GM18909 (cell line): ENCODE results near the gene BRI3BP.
A peak's percentile ranks its signal among the peaks of the same experiment; 100 is the strongest.
"Not testable (repeated sequence)": the region's sequence is repeated elsewhere in the genome, so short reads cannot be mapped to it uniquely, and the experiment has no call there.

Experiments used
- ATAC-seq: cut with Tn5 transposase; IDR thresholded peaks from one replicate; pipeline ENCODE4 v1.9.1; 2021; ENCODE audit warnings: mild to moderate bottlenecking; ENCODE audit not compliant: unreplicated experiment, poor library complexity

BRI3BP gene

DNA sequence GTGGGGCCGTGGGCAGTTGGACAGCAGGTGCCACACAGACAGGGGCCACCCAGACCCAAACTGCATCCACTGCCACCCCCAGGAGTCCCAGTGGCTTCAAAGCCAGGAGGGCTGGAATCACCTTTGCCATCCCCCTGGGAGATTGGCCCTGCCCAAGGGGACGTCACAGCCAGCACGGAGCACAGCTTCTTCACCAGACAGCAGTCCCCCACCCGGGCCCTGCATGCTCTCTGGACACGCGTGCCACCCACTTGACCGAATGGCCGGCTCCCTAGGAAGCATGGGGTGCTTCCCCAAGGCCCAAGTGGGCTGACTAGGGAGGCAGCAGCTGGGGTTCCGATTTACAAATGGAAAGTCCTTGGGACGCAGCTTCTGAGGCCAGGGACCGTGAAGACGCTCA, 21.8 kb upstream of the BRI3BP start:
- ATAC-seq, result no peak

DNA sequence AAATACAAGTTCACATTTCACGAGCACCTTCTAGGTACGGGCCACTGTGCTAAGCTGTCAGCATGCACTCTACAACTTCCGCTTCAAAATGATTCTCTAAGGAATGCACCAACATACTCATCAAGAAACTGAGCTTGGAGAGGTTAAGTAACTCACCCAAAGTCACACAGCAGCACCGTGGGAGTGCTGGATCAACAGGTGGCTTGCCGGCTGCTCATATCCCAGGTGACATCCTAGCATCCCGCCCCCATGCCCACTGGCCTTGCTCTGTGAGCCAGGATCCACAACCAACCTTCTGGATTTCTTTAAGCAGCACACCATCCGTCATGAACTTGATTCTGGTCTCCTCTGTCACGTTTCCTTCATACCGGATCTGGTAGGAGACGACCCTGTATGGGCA, 21.2 kb upstream of the BRI3BP start:
- no peak for ATAC-seq

GRCh38 chr12:124975276-124975675, 18.2 kb upstream of the BRI3BP start:
- no peak for ATAC-seq

DNA sequence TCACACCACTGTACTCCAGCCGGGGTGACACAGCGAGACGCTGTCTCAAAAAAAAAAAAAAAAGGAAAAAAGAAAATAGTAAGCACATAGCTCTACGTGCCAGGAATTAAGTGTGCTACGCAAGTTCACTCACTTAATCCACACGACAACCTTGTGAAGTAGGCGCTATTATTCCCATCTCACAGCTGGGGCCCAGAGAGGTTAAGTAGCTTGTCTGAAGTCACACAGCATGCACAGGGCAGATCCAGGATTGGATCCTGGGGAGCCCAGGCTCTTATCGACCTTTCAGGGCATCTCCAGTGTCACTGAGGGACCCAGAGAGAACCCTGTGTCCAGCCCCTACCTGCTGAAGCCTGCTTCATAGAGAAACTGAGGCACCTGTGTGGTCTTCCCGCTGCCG, 16.4 kb upstream of the BRI3BP start:
- no peak for ATAC-seq

DNA sequence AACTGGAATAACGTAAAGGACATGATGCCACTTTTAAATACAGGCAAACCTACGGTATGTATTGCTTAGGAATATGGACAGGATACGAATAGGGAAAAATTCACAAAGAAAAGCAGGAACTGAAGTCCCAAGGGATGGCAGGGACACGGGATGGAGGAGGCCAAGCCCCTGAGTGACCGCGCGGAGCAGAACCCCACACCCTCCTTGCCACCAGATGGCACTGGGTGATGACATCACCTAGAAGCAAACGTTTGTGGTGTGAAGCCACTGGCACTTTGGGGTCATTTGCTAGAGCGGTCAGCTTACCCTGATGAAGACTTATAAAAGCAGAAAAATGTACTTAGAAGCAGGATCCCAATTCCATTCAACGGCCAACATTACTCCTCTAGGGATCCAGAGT, 13.9 kb upstream of the BRI3BP start:
- no peak for ATAC-seq

DNA sequence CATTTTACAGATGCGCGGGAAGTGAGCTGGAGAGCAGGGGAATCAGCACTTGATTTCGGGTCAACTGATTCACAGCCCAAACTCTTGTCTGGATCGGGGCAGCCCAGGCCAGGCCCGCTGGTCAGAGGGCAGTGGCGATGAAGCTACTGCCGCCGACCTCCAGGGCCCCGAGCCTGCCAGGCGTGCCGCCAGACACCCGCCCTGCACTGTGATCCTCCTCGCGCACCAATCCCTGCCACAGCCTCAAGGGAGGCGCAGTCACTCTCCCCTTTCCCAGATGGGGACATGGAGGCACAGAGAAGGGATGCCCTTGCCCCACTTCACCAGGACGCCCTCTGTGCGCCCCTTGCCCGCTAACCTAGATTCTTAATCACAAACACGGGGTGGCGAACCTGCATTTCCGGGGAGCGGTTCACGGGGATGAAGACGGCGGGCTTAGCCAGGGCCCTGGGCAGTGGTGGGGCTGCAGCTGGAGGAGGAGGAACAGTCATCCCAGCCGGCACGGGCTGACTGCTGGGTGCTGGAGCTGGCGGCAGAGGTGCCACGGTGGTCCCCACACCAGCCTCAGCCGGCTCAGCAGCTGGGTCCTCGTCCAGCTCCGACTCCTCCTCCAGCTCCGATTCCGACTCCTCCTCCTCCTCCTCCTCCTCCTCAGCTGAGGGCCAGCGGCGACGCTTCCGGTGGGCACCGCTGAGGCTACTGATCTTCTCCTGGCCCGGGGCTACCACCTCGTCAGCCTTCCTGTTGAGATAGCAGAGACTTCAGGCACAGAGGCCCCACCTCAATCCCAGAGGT, 13.2 kb upstream of the BRI3BP start:
- no peak for ATAC-seq

GRCh38 chr12:124986876-124987275, 6.6 kb upstream of the BRI3BP start:
- ATAC-seq, result not testable (repeated sequence)

DNA sequence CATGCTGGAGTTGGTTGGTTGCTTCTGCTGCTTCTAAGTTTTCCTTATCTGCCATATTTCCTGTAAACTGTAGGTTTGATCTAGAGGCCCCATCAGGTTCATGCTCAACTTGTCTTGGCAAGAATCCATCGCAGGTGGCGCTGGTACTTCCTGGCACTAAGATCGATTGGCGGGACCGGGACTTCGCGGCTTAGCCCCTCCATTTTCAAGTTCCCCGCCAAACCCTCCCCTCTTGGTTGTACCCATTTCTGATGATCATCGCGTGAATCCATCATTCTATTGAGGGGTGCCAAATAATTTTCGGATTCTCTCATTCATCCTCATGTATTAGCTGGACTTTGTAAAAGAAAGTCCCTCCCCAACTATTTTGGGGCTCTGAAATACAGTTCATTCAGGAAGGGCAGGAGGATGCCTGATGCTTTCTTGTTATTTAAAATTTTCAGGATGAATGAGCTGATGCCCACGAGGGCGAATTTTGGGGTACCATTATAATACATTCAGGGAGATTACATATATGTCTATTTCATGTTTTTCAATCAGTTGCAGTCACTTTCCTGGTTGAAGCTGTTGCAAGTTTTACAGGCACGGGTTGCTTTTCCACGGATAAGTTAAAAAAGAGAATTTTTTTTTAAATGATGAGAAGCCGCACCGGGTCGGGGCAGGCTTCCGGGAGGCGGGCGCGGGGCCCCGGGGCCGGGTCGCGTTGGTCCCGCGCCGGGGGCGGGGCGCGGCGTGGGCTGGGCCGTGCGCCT, 395 bp upstream of the BRI3BP start:
- ATAC-seq, result peak; percentile 37

GRCh38 chr12:124994437-124994975, 1.1 kb downstream of the BRI3BP start:
- ATAC-seq, result peak; percentile 31

DNA sequence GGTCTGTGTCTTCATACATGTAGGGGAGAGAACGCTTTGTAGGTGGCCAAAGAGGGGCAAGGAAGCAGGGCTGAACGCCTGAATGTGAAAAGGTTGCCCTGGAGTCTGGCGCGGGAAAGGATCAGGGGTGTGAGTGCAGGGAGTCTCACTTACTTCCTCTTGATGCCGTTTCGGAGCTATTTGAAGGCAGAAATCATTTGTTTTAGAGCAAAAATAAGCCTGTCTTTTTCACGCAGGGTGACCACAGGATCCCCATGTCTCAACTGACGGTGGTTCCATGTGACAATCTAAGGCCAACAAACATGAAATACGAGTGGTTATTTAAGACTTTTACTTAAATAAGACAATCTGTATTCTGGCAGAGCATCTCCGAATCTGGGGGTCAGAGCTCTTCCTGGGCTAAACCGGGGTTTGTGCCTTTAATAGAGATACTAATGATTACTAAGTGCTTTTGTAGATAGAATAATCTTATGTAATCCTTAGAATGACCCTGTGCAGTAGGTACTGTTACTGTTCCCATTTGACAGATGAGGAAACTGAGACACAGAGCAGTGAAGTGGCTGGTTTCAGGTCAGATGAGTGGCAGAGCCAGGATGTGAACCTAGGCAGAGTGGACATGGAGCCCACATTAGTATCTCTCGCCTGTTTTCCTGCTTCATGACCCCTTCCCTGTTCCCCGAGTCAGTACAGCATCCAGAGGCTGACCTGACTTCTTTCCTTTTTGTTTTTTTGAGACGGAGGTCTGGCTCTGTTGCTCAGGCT, 1.9 kb downstream of the BRI3BP start:
- ATAC-seq, result no peak

GRCh38 chr12:124998705-124999104, 5.3 kb downstream of the BRI3BP start:
- ATAC-seq, result no peak

DNA sequence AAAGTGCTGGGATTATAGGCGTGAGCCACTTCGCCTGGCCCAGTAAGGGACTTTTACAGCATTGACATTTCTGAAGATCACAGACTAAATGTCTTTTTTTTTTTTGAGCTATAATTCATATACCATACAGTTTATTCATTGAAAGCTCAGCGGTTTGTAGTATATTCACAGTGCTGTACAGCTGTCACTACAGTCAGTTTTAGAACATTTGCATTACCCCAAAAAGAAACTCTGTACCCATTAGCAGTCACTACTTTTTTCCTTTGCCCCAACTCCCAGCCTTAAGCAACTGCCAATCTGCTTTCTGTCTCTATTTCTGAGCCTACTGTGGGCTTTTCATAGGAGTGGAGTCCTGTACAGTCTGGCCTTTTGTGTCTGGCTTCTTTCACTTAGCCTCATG, 8.2 kb downstream of the BRI3BP start:
- no peak for ATAC-seq

DNA sequence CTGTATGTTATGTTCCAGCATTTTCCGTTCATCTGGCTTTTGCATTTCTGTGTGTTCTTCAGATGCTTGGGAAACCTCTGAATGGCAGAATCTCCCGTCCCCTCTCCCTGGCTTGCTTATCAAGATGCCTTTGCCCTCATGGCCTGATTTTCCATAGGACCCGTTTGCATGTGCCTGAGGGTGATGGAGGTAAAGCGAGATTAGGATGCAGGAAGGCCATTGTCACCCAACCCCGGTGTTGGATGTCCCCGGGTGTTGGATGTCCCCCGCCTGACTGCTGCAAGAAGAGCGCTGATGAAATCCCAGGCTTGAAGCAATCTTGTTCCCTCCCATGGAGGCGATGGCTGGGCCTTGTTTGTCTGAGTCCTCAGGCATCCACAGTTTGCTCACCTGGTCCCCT, 9.6 kb downstream of the BRI3BP start:
- no peak for ATAC-seq

DNA sequence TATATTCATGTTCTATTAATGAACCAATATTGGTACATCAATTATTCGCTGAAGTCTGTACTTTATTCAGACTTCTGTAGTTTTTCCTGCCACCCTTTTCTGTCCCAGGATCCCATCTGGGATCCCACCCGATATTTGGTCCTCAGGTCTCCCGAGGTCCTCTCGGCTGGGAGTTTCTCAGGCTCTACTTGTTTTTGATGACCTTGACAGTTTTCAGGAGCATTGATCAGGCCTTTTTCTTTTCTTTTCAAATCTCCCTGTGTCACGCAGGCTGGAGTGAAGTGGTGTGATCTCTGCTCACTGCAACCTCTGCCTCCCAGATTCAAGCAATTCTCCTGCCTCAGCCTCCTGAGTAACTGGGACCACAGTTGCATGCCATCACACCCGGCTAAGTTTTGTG, 11.2 kb downstream of the BRI3BP start:
- ATAC-seq, result no peak

DNA sequence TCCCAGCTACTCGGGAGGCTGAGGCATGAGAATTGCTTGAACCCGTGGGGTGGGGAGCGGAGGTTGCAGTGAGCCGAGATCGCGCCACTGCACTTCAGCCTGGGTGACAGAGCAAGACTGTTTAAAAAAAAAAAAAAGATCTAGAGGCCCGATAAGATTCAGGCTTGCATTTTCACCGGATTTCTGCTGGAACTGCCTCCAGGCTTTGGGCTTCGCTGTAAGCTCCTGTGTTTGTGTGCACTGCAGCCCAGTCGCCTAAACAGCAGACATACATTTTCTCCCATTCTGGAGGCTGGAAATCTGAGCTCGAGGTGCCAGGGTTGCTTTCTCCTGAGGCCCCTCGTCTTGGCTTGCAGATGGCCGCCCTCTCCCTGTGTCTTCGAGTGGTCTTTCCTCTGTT, 12.2 kb downstream of the BRI3BP start:
- no peak for ATAC-seq

DNA sequence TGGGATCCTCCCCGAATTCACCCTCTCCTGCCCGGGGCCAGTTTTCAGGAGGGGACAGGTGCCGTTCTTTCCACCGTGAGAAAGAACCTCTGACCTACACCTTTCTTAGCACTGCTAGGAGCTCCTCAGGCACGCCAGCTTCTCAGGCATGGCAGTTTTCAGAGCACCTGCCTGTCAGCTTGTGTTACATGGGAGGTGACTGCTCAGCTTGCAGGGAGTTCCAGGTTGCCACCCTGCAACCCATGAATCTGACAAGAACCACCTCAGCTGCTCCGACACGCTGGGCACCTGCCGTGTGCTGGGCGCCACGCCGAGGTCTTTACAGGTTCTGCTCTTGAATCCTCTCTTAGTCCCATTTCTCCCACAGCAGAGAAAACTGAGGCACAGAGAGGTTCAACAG, 12.9 kb downstream of the BRI3BP start:
- no peak for ATAC-seq

- ATAC-seq, result no peak
These were observed 20.5 kb downstream of the BRI3BP start for GRCh38 chr12:125013816-125014442.

GRCh38 chr12:125014526-125014925, 21.1 kb downstream of the BRI3BP start:
- ATAC-seq, result no peak

DNA sequence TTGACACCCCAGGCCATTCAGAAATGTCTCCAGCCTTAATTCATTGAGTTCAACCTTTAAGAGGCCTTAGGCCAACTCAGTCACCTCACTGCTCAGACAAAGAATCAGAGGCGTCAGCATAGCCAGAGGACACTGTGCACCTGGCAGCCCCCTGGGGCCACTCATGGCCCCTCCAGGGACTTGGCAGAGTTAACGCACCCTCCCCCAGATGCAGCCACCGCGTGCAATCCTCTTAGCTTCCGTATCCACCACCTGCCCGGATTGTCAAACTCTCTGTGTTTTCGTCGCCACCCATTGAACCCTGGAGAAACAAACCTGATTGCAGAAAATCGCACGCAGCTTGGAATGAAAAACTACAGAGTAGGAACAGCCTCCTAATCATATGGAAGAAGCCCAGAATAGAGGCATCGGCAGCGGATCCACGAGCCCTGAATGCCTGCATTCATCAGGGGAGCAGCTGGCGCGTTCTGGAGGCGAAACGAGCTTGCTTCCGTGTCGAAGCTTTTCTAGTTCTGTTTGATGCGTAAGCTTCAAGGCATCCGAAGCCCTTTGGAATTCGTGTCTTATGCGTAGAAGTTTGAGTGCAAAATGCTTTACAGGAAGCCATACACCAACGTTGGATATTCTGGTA, 22.4 kb downstream of the BRI3BP start:
- ATAC-seq, result no peak

GRCh38 chr12:125017801-125018200, 24.4 kb downstream of the BRI3BP start:
- ATAC-seq, result no peak
